GM10266 (cell line): Measurements from ENCODE around the gene FKBP5.
"Not testable (repeated sequence)": the region's sequence is repeated elsewhere in the genome, so short reads cannot be mapped to it uniquely, and the experiment has no call there.

ENCODE experiments used
- DNase-seq: peaks from one replicate; pipeline ENCODE4 v3.0.0; 2012; ENCODE audit errors: extremely low spot score
- CTCF ChIP-seq: IDR thresholded peaks from 2 replicates; pipeline ENCODE4 v1.5.1; 2012; ENCODE audit warnings: mild to moderate bottlenecking, low read depth; ENCODE audit not compliant: control insufficient read depth, insufficient read depth; ENCODE audit errors: missing control alignments

FKBP5 gene

GRCh38 chr6:35580836-35581235, 107.9 kb downstream of the FKBP5 start:
- no peak for TF ChIP-seq CTCF
- no peak for DNase-seq

- TF ChIP-seq CTCF, result no peak
- no peak for DNase-seq
These were observed 112.0 kb downstream of the FKBP5 start for GRCh38 chr6:35576682-35577081.

GRCh38 chr6:35573495-35574110, 115.1 kb downstream of the FKBP5 start:
- no peak for DNase-seq
- no peak for TF ChIP-seq CTCF

GRCh38 chr6:35570885-35571330, 117.8 kb downstream of the FKBP5 start:
- DNase-seq, result not testable (repeated sequence)

- TF ChIP-seq CTCF, result peak; percentile 44
- peak; percentile 13 for DNase-seq
These were observed 119.7 kb downstream of the FKBP5 start for GRCh38 chr6:35569011-35569461.

GRCh38 chr6:35566794-35567193, 121.9 kb downstream of the FKBP5 start:
- TF ChIP-seq CTCF, result no peak
- DNase-seq, result no peak

- no peak for TF ChIP-seq CTCF
- no peak for DNase-seq
These were observed 124.0 kb downstream of the FKBP5 start for GRCh38 chr6:35564733-35565132.

- TF ChIP-seq CTCF, result no peak
- DNase-seq, result no peak
These were observed 126.7 kb downstream of the FKBP5 start for GRCh38 chr6:35562060-35562459.
